ENCODE measurements around the gene AGPAT3.

AGPAT3 gene

GRCh38 chr21:43825936-43826622 is 38.9 kb upstream of the AGPAT3 start:
- DNase-seq = no peak
- TF ChIP-seq GATA1 (IDR thresholded peaks at IDR 0.05; ENCODE audit: low read depth, low read length) (no peak), POLR2A (IDR thresholded peaks at IDR 0.05; ENCODE audit: low read length) (no peak)

DNA sequence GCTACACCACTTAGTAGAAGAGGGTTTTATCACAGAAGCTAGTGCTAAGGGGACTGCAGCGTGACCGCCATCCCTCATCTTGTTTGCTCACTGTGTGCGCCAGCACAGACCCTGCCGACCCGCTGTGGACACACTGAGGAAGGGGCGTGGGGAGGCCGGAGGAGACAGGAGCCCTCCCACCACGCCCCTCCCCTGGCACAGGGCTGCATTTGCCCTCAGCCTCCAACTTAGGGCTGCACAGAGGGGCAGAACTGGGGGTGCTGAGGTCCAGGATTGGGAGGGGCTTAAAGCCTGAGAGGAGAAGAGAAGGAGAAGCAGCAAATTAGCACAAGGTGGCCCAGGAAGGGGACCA is 38.4 kb upstream of the AGPAT3 start:
- no peak for DNase-seq
- TF ChIP-seq POLR2A (IDR thresholded peaks at IDR 0.05; ENCODE audit: low read length) (no peak), GATA1 (IDR thresholded peaks at IDR 0.05; ENCODE audit: low read depth, low read length) (no peak)

GRCh38 chr21:43827015-43827611 is 37.9 kb upstream of the AGPAT3 start:
- TF ChIP-seq GATA1 (IDR thresholded peaks at IDR 0.05; ENCODE audit: low read depth, low read length) (no peak), POLR2A (IDR thresholded peaks at IDR 0.05; ENCODE audit: low read length) (no peak)
- no peak for DNase-seq

GRCh38 chr21:43829161-43829560 is 35.9 kb upstream of the AGPAT3 start:
- TF ChIP-seq POLR2A (IDR thresholded peaks at IDR 0.05; ENCODE audit: low read length) (no peak), GATA1 (IDR thresholded peaks at IDR 0.05; ENCODE audit: low read depth, low read length) (no peak)
- no peak for DNase-seq

DNA sequence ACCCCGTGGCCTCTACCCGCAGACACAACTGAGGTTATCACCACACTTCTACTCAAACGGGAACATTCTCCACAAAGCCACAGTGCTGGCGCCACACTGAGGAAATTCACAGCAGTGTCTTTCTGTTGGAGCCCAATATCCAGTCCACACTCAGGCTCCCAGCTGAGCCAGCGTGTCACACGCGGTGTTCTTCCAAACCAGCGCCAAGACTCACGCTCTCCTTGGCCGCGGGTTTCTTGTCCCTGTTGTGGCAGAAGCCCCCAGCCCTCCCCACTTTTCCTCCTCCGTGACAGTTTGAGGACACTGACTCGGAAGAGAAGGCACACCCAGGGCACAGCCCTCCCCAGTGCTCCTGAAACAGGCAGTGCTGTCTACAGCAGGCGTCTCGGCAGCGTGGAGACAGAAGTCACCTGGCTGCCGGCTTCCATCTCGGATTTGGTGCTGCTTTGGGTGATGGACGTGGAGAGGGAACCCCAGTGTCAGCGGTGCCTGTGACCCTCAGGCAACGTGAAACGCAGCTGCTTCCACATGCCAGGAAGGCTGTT is 35.4 kb upstream of the AGPAT3 start:
- DNase-seq = no peak
- no peak for TF ChIP-seq GATA1 (IDR thresholded peaks at IDR 0.05; ENCODE audit: low read depth, low read length)
- no peak for TF ChIP-seq POLR2A (IDR thresholded peaks at IDR 0.05; ENCODE audit: low read length)

GRCh38 chr21:43832158-43832550 is 32.9 kb upstream of the AGPAT3 start:
- TF ChIP-seq GATA1 (IDR thresholded peaks at IDR 0.05; ENCODE audit: low read depth, low read length) = no peak
- no peak for TF ChIP-seq POLR2A (IDR thresholded peaks at IDR 0.05; ENCODE audit: low read length)
- DNase-seq = no peak

DNA sequence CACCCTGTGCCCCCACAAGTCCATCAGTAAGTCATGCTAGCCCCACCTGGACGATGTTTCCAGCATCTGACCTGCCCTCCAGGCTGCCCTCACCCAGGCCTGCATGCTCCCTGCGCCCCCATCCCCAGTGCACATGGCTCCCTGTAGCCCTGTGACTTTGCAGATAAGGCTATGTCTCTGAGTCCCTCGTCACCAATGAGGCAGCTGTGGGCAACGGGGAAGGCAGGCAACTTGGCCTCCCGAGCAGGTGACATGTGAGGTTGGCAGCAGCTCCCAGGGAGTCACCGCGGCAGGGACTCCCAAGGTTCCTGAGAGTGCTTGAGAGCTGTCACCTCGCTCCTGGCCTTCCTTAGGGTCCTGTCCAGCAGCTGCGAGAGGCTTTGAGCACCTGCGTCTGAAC is 32.4 kb upstream of the AGPAT3 start:
- TF ChIP-seq POLR2A (IDR thresholded peaks at IDR 0.05; ENCODE audit: low read length) = no peak
- TF ChIP-seq GATA1 (IDR thresholded peaks at IDR 0.05; ENCODE audit: low read depth, low read length) = no peak
- no peak for DNase-seq

DNA sequence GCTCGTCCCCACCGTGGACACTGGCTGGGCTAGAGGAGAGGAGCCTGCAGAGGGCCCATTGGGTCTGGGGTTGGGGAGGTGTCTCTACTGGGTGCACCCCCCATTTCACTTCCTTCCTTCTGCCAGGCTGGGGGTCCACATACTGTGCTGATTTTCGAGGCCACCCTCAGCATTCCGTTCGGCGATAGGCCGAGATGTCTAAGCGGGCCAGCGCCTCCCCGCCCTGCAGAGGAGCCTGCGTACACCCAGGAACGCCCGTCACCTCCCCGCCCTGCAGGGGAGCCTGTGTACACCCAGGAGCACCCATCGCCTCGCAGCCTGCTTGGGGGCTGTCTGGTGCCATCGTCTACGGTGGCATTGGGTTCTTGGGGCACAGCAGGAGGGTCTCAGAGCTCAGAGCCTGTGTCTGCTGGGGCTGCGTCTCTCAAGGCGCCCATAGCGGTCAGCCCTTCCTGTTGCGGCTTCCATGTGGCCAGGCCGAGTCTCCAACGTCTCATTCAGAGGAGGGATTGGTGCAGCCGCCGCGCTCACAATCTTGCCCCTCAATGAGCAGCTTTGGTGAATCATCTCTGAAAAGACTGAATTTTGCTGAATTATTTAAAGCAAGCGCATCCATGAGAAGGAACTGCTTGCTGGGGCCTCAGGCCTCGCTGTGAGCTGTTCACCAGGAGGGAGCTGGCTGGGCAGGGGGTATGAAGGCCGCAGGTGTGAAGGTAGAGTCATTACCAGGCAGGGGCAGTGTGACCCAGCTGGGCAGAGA is 30.7 kb upstream of the AGPAT3 start:
- DNase-seq = no peak
- TF ChIP-seq POLR2A (IDR thresholded peaks at IDR 0.05; ENCODE audit: low read length) (no peak), GATA1 (IDR thresholded peaks at IDR 0.05; ENCODE audit: low read depth, low read length) (no peak)

GRCh38 chr21:43835050-43835449 is 30.0 kb upstream of the AGPAT3 start:
- DNase-seq = no peak
- TF ChIP-seq POLR2A (IDR thresholded peaks at IDR 0.05; ENCODE audit: low read length) (no peak), GATA1 (IDR thresholded peaks at IDR 0.05; ENCODE audit: low read depth, low read length) (no peak)

GRCh38 chr21:43835861-43836260 is 29.2 kb upstream of the AGPAT3 start:
- DNase-seq = no peak
- no peak for TF ChIP-seq POLR2A (IDR thresholded peaks at IDR 0.05; ENCODE audit: low read length)
- TF ChIP-seq GATA1 (IDR thresholded peaks at IDR 0.05; ENCODE audit: low read depth, low read length) = no peak

DNA sequence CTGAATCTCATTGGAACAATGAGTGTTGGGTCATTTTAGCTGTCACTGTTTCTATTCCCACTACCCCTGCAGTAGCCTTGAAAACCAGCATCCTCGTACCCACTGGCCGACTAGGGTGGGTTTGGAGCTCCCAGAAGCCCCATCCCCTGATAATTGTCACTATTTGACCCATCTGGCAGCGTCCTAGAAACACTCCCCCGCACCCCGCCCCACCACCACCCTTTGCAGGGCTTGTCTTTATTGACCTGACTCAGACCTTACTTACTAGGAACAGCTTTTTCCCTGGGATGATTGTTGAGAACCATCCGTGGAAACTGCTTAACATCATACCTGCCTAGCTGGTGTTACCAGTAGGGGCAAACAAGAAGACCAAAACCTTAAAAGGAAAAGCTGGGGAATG is 28.4 kb upstream of the AGPAT3 start:
- DNase-seq = no peak
- no peak for TF ChIP-seq GATA1 (IDR thresholded peaks at IDR 0.05; ENCODE audit: low read depth, low read length)
- TF ChIP-seq POLR2A (IDR thresholded peaks at IDR 0.05; ENCODE audit: low read length) = no peak

- TF ChIP-seq POLR2A (IDR thresholded peaks at IDR 0.05; ENCODE audit: low read length) = no peak
- no peak for TF ChIP-seq GATA1 (IDR thresholded peaks at IDR 0.05; ENCODE audit: low read depth, low read length)
- no peak for DNase-seq
Observed at GRCh38 chr21:43840259-43840658, 24.8 kb upstream of the AGPAT3 start.

- DNase-seq = no peak
- TF ChIP-seq POLR2A (IDR thresholded peaks at IDR 0.05; ENCODE audit: low read length) (no peak), GATA1 (IDR thresholded peaks at IDR 0.05; ENCODE audit: low read depth, low read length) (no peak)
Observed at GRCh38 chr21:43842742-43843141, 22.3 kb upstream of the AGPAT3 start.

GRCh38 chr21:43844906-43845305 is 20.1 kb upstream of the AGPAT3 start:
- DNase-seq = peak in 1 of 2 experiments; percentile 18

DNA sequence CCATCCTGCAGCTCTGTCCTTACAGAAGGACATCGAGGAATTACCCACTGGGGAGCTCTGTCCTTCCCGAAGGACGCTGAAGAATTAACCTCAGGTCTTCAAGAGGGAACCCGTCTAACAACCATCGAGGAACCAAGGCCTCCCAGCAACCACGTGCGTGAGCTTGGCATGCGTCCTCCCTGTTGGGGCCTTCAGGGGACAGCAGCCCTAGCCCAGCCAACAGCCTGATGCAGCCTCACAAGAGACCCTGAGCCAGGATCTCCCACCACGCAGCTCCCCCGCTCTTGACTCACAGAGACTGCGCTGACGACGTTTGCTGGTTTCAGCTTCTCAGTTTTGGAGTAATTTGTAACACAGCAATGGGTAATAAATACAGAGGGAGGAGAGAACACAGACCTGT is 19.6 kb upstream of the AGPAT3 start:
- no peak for TF ChIP-seq GATA1 (IDR thresholded peaks at IDR 0.05; ENCODE audit: low read depth, low read length)
- TF ChIP-seq POLR2A (IDR thresholded peaks at IDR 0.05; ENCODE audit: low read length) = no peak
- DNase-seq = no peak
